GM23338 (cell line): ENCODE data around the gene DCAF17. TPM values are rescaled to one million over a fixed set of nuclear protein-coding genes. Genes with fewer than 3 reads are reported as not detected.

ENCODE experiments used
- ATAC-seq: fragments of 200-7000 bp; cut with Tn5 transposase; 3 replicates; pipeline ENCODE4 v1.9.1; 2020
- DNase-seq: peaks from one replicate; pipeline ENCODE4 v3.0.0-alpha.2; 2015; ENCODE audit warnings: low spot score
- H2AFZ ChIP-seq: fragments of 200-600 bp; sonication (generic); 2 replicates; pipeline ENCODE4 v1.8.0; 2016; ENCODE audit warnings: antibody characterized with exemption, mild to moderate bottlenecking, moderate library complexity
- H3F3A ChIP-seq: fragments of 200-600 bp; sonication (generic); replicated peaks from 2 replicates; pipeline ENCODE4 v1.8.0; 2017; ENCODE audit warnings: antibody characterized with exemption, mixed run types, low read depth
- H3K27ac ChIP-seq: fragments of 200-600 bp; sonication (generic); 2 replicates; pipeline ENCODE4 v1.6.1; 2016; ENCODE audit warnings: low read depth
- H3K27me3 ChIP-seq: fragments of 200-600 bp; sonication (generic); 2 replicates; pipeline ENCODE4 v1.8.0; 2016; ENCODE audit warnings: mild to moderate bottlenecking, mixed run types, moderate library complexity; ENCODE audit not compliant: insufficient read depth
- H3K36me3 ChIP-seq: fragments of 200-600 bp; sonication (generic); 2 replicates; pipeline ENCODE4 v1.8.0; 2016; ENCODE audit warnings: mild to moderate bottlenecking; ENCODE audit not compliant: insufficient read depth
- H3K4me1 ChIP-seq: fragments of 200-600 bp; sonication (generic); 2 replicates; pipeline ENCODE4 v1.8.0; 2016; ENCODE audit warnings: mild to moderate bottlenecking, moderate library complexity; ENCODE audit not compliant: insufficient read depth
- H3K4me2 ChIP-seq: fragments of 200-600 bp; sonication (generic); 2 replicates; pipeline ENCODE4 v1.7.1; 2017; ENCODE audit warnings: mixed run types
- H3K4me3 ChIP-seq: fragments of 200-600 bp; sonication (generic); 2 replicates; pipeline ENCODE4 v1.6.1; 2016; ENCODE audit warnings: mixed run types
- H3K79me2 ChIP-seq: fragments of 200-600 bp; sonication (generic); replicated peaks from 2 replicates; pipeline ENCODE4 v1.8.0; 2017; ENCODE audit warnings: mild to moderate bottlenecking; ENCODE audit not compliant: insufficient read depth
- H3K9me2 ChIP-seq: fragments of 200-600 bp; sonication (generic); 2 replicates; pipeline ENCODE4 v1.8.0; 2017; ENCODE audit not compliant: insufficient read depth
- H4K20me1 ChIP-seq: fragments of 200-600 bp; sonication (generic); replicated peaks from 2 replicates; pipeline ENCODE4 v1.8.0; 2017; ENCODE audit warnings: mild to moderate bottlenecking; ENCODE audit not compliant: insufficient read depth
- H3K27ac Mint-ChIP-seq: 2 replicates; pipeline ENCODE4 v1.8.0; 2020; ENCODE audit warnings: inconsistent platforms, mild to moderate bottlenecking, moderate library complexity, mixed read lengths
- H3K27me3 Mint-ChIP-seq: 3 replicates; pipeline ENCODE4 v1.8.0; 2022; ENCODE audit warnings: low read depth, mild to moderate bottlenecking, moderate library complexity, mixed read lengths, inconsistent platforms; ENCODE audit not compliant: insufficient read depth, poor library complexity
- H3K36me3 Mint-ChIP-seq: 3 replicates; pipeline ENCODE4 v1.8.0; 2021; ENCODE audit warnings: low read depth, mild to moderate bottlenecking, inconsistent platforms, moderate library complexity, mixed read lengths
- H3K4me1 Mint-ChIP-seq: 3 replicates; pipeline ENCODE4 v1.8.0; 2020; ENCODE audit warnings: mild to moderate bottlenecking, inconsistent platforms, mixed read lengths
- H3K4me3 Mint-ChIP-seq: 3 replicates; pipeline ENCODE4 v1.8.0; 2021; ENCODE audit warnings: moderate library complexity, mild to moderate bottlenecking, inconsistent platforms, mixed read lengths
- H3K9me3 Mint-ChIP-seq: 3 replicates; pipeline ENCODE4 v1.8.0; 2020; ENCODE audit warnings: moderate library complexity, mild to moderate bottlenecking, inconsistent platforms, mixed read lengths
- CREB1 ChIP-seq: fragments of 250-450 bp; sonication (Bioruptor Pico); IDR thresholded peaks from 2 replicates; pipeline ENCODE4 v1.5.0; 2020; ENCODE audit warnings: low read depth, mild to moderate bottlenecking, moderate library complexity
- CTCF ChIP-seq, 2 experiments: fragments of 200-600 bp in 1 of 2; sonication (generic) in 1 of 2; conservative IDR thresholded peaks; 2 replicates each; pipeline versions ENCODE4 v1.5.1 to v1.6.1; 2016 to 2017; ENCODE audit warnings: antibody characterized with exemption in 2 of 2, low read depth in 2 of 2, mild to moderate bottlenecking in 2 of 2, moderate library complexity in 1 of 2
- ETS1 ChIP-seq: IDR thresholded peaks from 2 replicates; pipeline ENCODE4 v1.6.1; 2016; ENCODE audit warnings: antibody characterized with exemption
- EZH2 ChIP-seq: fragments of 200-600 bp; sonication (generic); IDR thresholded peaks from one replicate; pipeline ENCODE4 v1.8.0; 2017; ENCODE audit warnings: antibody characterized with exemption, mild to moderate bottlenecking, low read depth; ENCODE audit not compliant: unreplicated experiment
- EZH2phosphoT487 ChIP-seq: fragments of 200-600 bp; sonication (generic); IDR thresholded peaks from one replicate; pipeline ENCODE4 v1.8.1; 2018; ENCODE audit warnings: antibody characterized with exemption; ENCODE audit not compliant: unreplicated experiment
- JUNB ChIP-seq: IDR thresholded peaks from one replicate; pipeline ENCODE4 v1.6.1; 2016; ENCODE audit warnings: antibody characterized with exemption; ENCODE audit not compliant: unreplicated experiment
- NANOG ChIP-seq: IDR thresholded peaks from 2 replicates; pipeline ENCODE4 v1.6.1; 2016; ENCODE audit warnings: antibody characterized with exemption, borderline replicate concordance
- POLR2AphosphoS5 ChIP-seq: IDR thresholded peaks from 2 replicates; pipeline ENCODE4 v1.6.1; 2016; ENCODE audit warnings: antibody characterized with exemption, low read depth
- REST ChIP-seq: IDR thresholded peaks from one replicate; pipeline ENCODE4 v1.6.1; 2018; ENCODE audit warnings: antibody characterized with exemption; ENCODE audit not compliant: unreplicated experiment
- STAT1 ChIP-seq: IDR thresholded peaks from one replicate; pipeline ENCODE4 v1.6.1; 2016; ENCODE audit warnings: antibody characterized with exemption; ENCODE audit not compliant: unreplicated experiment
- ZNF114 ChIP-seq: fragments of 250-450 bp; sonication (Bioruptor Pico); IDR thresholded peaks from 2 replicates; pipeline ENCODE4 v1.5.0; 2020; ENCODE audit warnings: mild to moderate bottlenecking, moderate library complexity
- ZNF331 ChIP-seq: fragments of 250-450 bp; sonication (Bioruptor Pico); IDR thresholded peaks from 2 replicates; pipeline ENCODE4 v1.5.0; 2020; ENCODE audit warnings: low read depth, mild to moderate bottlenecking, moderate library complexity
- ZNF462 ChIP-seq: fragments of 250-450 bp; sonication (Bioruptor Pico); IDR thresholded peaks from 2 replicates; pipeline ENCODE4 v1.5.0; 2020; ENCODE audit warnings: mild to moderate bottlenecking, moderate library complexity
- polyA plus RNA-seq: library from polyadenylated mRNA; unstranded; fragments of >200 nt; fragmentation: Nextera tagmentation; extraction: Ambion mirVana; gene quantifications from 2 replicates; pipeline ENCODE4 v1.2.1, GENCODE V29; 2016
- total RNA-seq: library from RNA; depleted of rRNA; stranded (reverse); fragments of >200 nt; shearing (Covaris generic); gene quantifications from 2 replicates; pipeline ENCODE4 v1.2.3, GENCODE V29; 2014

The DCAF17 gene
- total and polyA plus RNA-seq, 2 experiments from 2014 or later: 11.0 to 37.3 TPM

- TF ChIP-seq EZH2phosphoT487: no peak
- TF ChIP-seq STAT1: no peak
- no peak for TF ChIP-seq ZNF462 (CRISPR knock-in tag)
- TF ChIP-seq ZNF114: no peak
- no peak for TF ChIP-seq CREB1 (CRISPR knock-in tag)
- no peak for TF ChIP-seq POLR2AphosphoS5
- TF ChIP-seq EZH2: no peak
- no peak for TF ChIP-seq CTCF (conservative IDR thresholded peaks at IDR 0.05; ENCODE audit: low read depth in 2 of 2)
- TF ChIP-seq JUNB: no peak
- TF ChIP-seq REST: no peak
- TF ChIP-seq NANOG: no peak
- no peak for TF ChIP-seq ZNF331 (CRISPR knock-in tag)
- no peak for TF ChIP-seq ETS1
- peaks cover 57% of the 10 kb centered on the region for H3K4me1 Mint-ChIP-seq
- peaks cover 54% of the 10 kb centered on the region for H3K4me1 ChIP-seq
- no peak overlapping the region for H3K4me3 Mint-ChIP-seq
- H3K27me3 Mint-ChIP-seq: peaks cover 6% of the 10 kb centered on the region
- H3K4me3 ChIP-seq: no peak overlapping the region
- no peak overlapping the region for H2AFZ ChIP-seq
- H3K36me3 ChIP-seq: no peaks in the 10 kb centered on the region
- peaks cover 4% of the 10 kb centered on the region for H3F3A ChIP-seq
- no peak overlapping the region for H3K27ac ChIP-seq
- H4K20me1 ChIP-seq: no peaks in the 10 kb centered on the region
- no peak overlapping the region for H3K4me2 ChIP-seq
- no peaks in the 10 kb centered on the region; the same call in 2 of the 3 replicates for H3K36me3 Mint-ChIP-seq
- no peak for ATAC-seq
- no peaks in the 10 kb centered on the region for H3K9me3 Mint-ChIP-seq
- no peaks in the 10 kb centered on the region for H3K9me2 ChIP-seq
- H3K27ac Mint-ChIP-seq: no peak overlapping the region
- H3K79me2 ChIP-seq: peaks cover 20% of the 10 kb centered on the region
- no peak for DNase-seq
- H3K27me3 ChIP-seq: no peaks in the 10 kb centered on the region
Observed at GRCh38 chr2:171390941-171391516, 43.0 kb upstream of the DCAF17 start.
